HCT116 (cell line): ENCODE data around the gene FERD3L. TPM values are rescaled to one million over a fixed set of nuclear protein-coding genes. Genes with fewer than 3 reads are reported as not detected.

Source experiments
- ATAC-seq: fragments of 200-7000 bp; cut with Tn5 transposase; 2 replicates; pipeline ENCODE4 v1.9.1; 2020; ENCODE audit warnings: mild to moderate bottlenecking, moderate library complexity
- BruUV-seq: library from RNA; stranded (reverse); fragments of 400-500 nt; replicated peaks from 2 replicates; lab custom pipeline; 2021; lab: Mats Ljungman, UMichigan
- CTCF ChIA-PET: fragments of 300-600 bp; sonication (Branson Sonifier 250); formaldehyde crosslinking; loops from one replicate; lab custom pipeline; 2021; ENCODE audit warnings: antibody characterized with exemption; lab: Charles Lee
- POLR2A ChIA-PET: fragments of 300-600, 350-600 bp; sonication (Branson Sonifier 250); formaldehyde crosslinking; loops from one replicate; lab custom pipeline; 2021; ENCODE audit warnings: antibody characterized with exemption; lab: Charles Lee
- RAD21 ChIA-PET, 2 experiments: fragments of 300-600 bp; sonication (Branson Sonifier 250); formaldehyde crosslinking; loops; one replicate each; lab custom pipeline; 2023; ENCODE audit warnings: low total read pairs in 2 of 2; ENCODE audit not compliant: uncharacterized antibody in 2 of 2, unreplicated experiment in 2 of 2, low non-redundant PET in 1 of 2; lab: Charles Lee
- DNase-seq: peaks from one replicate; pipeline ENCODE4 v3.0.0-alpha.2; 2010; ENCODE audit warnings: low read depth, low spot score
- H2AFZ ChIP-seq: fragments of 200-600 bp; shearing (Covaris generic), sonication (generic); 2 replicates; pipeline ENCODE4 v1.6.1; 2017; ENCODE audit warnings: low read depth, mixed run types, mixed read lengths, antibody characterized with exemption, low read length; ENCODE audit not compliant: poor library complexity, severe bottlenecking
- H3K27ac ChIP-seq: 2 replicates; pipeline ENCODE4 v1.5.1; 2012; ENCODE audit warnings: low read depth, low read length
- H3K27me3 ChIP-seq: fragments of 200-600 bp; sonication (generic); 2 replicates; pipeline ENCODE4 v1.6.1; 2016; ENCODE audit warnings: mixed run types, low read length, mixed read lengths; ENCODE audit not compliant: insufficient read depth
- H3K36me3 ChIP-seq, 2 experiments: fragments of 200-500 bp in 1 of 2; fragments of 200-600 bp in 1 of 2; sonication (Bioruptor generic) in 1 of 2; sonication (generic) in 1 of 2; 2 replicates each; pipeline versions ENCODE4 v1.5.1 to v1.6.1; 2014 to 2016; ENCODE audit warnings: low read length in 2 of 2, inconsistent platforms in 1 of 2, mixed read lengths in 1 of 2, mixed run types in 1 of 2; ENCODE audit not compliant: insufficient read depth in 2 of 2, control insufficient read depth in 1 of 2
- H3K4me1 ChIP-seq, 2 experiments: fragments of 200-600 bp in 1 of 2; sonication (generic) in 1 of 2; 2 replicates each; pipeline versions ENCODE4 v1.5.1 to v1.6.1; 2012 to 2017; ENCODE audit warnings: low read length in 2 of 2, inconsistent platforms in 1 of 2, mild to moderate bottlenecking in 1 of 2, mixed read lengths in 1 of 2, mixed run types in 1 of 2, moderate library complexity in 1 of 2; ENCODE audit not compliant: insufficient read depth in 2 of 2, control insufficient read depth in 1 of 2
- H3K4me2 ChIP-seq: fragments of 200-600 bp; sonication (generic); 2 replicates; pipeline ENCODE4 v1.6.1; 2017; ENCODE audit warnings: mixed run types, low read length, mixed read lengths
- H3K4me3 ChIP-seq, 2 experiments: fragments of 200-600 bp in 1 of 2; sonication (generic) in 1 of 2; replicated peaks in 1 of 2; 2 replicates each; pipeline ENCODE4 v1.5.1; 2011 to 2016; ENCODE audit warnings: low read length in 2 of 2, control low read depth in 1 of 2, low read depth in 1 of 2, mild to moderate bottlenecking in 1 of 2, mixed read lengths in 1 of 2, mixed run types in 1 of 2
- H3K79me2 ChIP-seq: fragments of 200-600 bp; sonication (generic); 2 replicates; pipeline ENCODE4 v1.6.1; 2017; ENCODE audit warnings: mild to moderate bottlenecking, mixed run types, low read length, moderate library complexity, mixed read lengths; ENCODE audit not compliant: insufficient read depth
- H3K9ac ChIP-seq: fragments of 200-600 bp; sonication (generic); 2 replicates; pipeline ENCODE4 v1.6.1; 2016; ENCODE audit warnings: low read length, mixed read lengths
- H3K9me2 ChIP-seq: fragments of 200-600 bp; sonication (generic), shearing (Covaris generic); 2 replicates; pipeline ENCODE4 v1.6.1; 2017; ENCODE audit warnings: mixed run types, mild to moderate bottlenecking, moderate library complexity; ENCODE audit not compliant: insufficient read depth
- H3K9me3 ChIP-seq, 2 experiments: fragments of 200-500 bp in 1 of 2; fragments of 200-600 bp in 1 of 2; sonication (Bioruptor generic) in 1 of 2; sonication (generic) in 1 of 2; 2 replicates each; pipeline ENCODE4 v1.6.1; 2014 to 2017; ENCODE audit warnings: low read length in 2 of 2, mixed read lengths in 2 of 2, inconsistent platforms in 1 of 2, low read depth in 1 of 2, mild to moderate bottlenecking in 1 of 2, mixed run types in 1 of 2, moderate library complexity in 1 of 2; ENCODE audit not compliant: control insufficient read depth in 1 of 2, insufficient read depth in 1 of 2
- H4K20me1 ChIP-seq: fragments of 200-600 bp; sonication (generic), shearing (Covaris generic); 2 replicates; pipeline ENCODE4 v1.6.1; 2017; ENCODE audit warnings: mixed run types, mild to moderate bottlenecking, moderate library complexity; ENCODE audit not compliant: insufficient read depth
- ATF3 ChIP-seq: IDR thresholded peaks from 2 replicates; pipeline ENCODE4 v1.6.1; 2012
- CBX3 ChIP-seq: IDR thresholded peaks from 2 replicates; pipeline ENCODE4 v1.6.1; 2012; ENCODE audit warnings: low read depth
- CEBPB ChIP-seq: IDR thresholded peaks from 2 replicates; pipeline ENCODE4 v1.6.1; 2012; ENCODE audit warnings: low read depth
- CTCF ChIP-seq, 3 experiments: fragments of 200-600 bp in 1 of 3; sonication (generic) in 1 of 3; IDR thresholded peaks in 2 of 3; conservative IDR thresholded peaks in 1 of 3; 2 replicates each; pipeline ENCODE4 v1.5.1; 2012 to 2017; ENCODE audit warnings: low read depth in 2 of 3, low read length in 2 of 3, antibody characterized with exemption in 1 of 3, borderline replicate concordance in 1 of 3, control low read depth in 1 of 3, mild to moderate bottlenecking in 1 of 3, mixed read lengths in 1 of 3, mixed run types in 1 of 3, moderate library complexity in 1 of 3; ENCODE audit not compliant: insufficient read depth in 1 of 3
- ELF1 ChIP-seq: IDR thresholded peaks from 2 replicates; pipeline ENCODE4 v1.6.1; 2012; ENCODE audit warnings: low read depth, borderline replicate concordance
- EZH2 ChIP-seq: fragments of 200-600 bp; sonication (generic); IDR thresholded peaks from 2 replicates; pipeline ENCODE4 v1.6.1; 2017; ENCODE audit warnings: antibody characterized with exemption, mixed run types
- FOSL1 ChIP-seq: IDR thresholded peaks from 2 replicates; pipeline ENCODE4 v1.6.1; 2012; ENCODE audit warnings: low read depth
- JUND ChIP-seq: IDR thresholded peaks from 2 replicates; pipeline ENCODE4 v1.6.1; 2012
- MAX ChIP-seq: IDR thresholded peaks from 2 replicates; pipeline ENCODE4 v1.6.1; 2012
- POLR2A ChIP-seq: IDR thresholded peaks from 2 replicates; pipeline ENCODE4 v1.7.0; 2011; ENCODE audit warnings: borderline replicate concordance; ENCODE audit not compliant: insufficient read depth, insufficient read length; ENCODE audit errors: extremely low read depth
- RAD21 ChIP-seq: IDR thresholded peaks from 2 replicates; pipeline ENCODE4 v1.6.1; 2012; ENCODE audit warnings: low read depth, mild to moderate bottlenecking
- SIN3A ChIP-seq: IDR thresholded peaks from 2 replicates; pipeline ENCODE4 v1.6.1; 2012; ENCODE audit warnings: low read depth
- SP1 ChIP-seq: IDR thresholded peaks from 2 replicates; pipeline ENCODE4 v1.6.1; 2012; ENCODE audit warnings: low read depth
- TCF7L2 ChIP-seq: IDR thresholded peaks from 2 replicates; pipeline ENCODE4 v1.7.0; 2011; ENCODE audit warnings: borderline replicate concordance, inconsistent platforms; ENCODE audit not compliant: insufficient read depth, insufficient read length; ENCODE audit errors: extremely low read depth
- YY1 ChIP-seq: IDR thresholded peaks from 2 replicates; pipeline ENCODE4 v1.6.1; 2011; ENCODE audit warnings: low read length, low read depth, moderate library complexity, mild to moderate bottlenecking; ENCODE audit not compliant: insufficient replicate concordance; ENCODE audit errors: extremely low read depth
- ZBTB33 ChIP-seq: IDR thresholded peaks from 2 replicates; pipeline ENCODE4 v1.6.1; 2011; ENCODE audit warnings: mild to moderate bottlenecking, low read length, moderate library complexity; ENCODE audit not compliant: insufficient replicate concordance; ENCODE audit errors: extremely low read depth
- ZFX ChIP-seq: fragments of 450-650 bp; IDR thresholded peaks from 2 replicates; pipeline ENCODE4 v1.6.1; 2017
- ZNF274 ChIP-seq: fragments of 200-500 bp; sonication (Bioruptor generic); IDR thresholded peaks from 2 replicates; pipeline ENCODE4 v1.6.1; 2014; ENCODE audit warnings: mild to moderate bottlenecking, low read depth, low read length, inconsistent platforms
- intact Hi-C: fragments of 100-400 bp; cut with micrococcal nuclease; formaldehyde crosslinking; loops from 2 replicates; pipeline ENCODE4 v1.10.0; 2022
- total RNA-seq: library from RNA; stranded (reverse); gene quantifications from one replicate; pipeline ENCODE4 v1.2.1, GENCODE V29; 2021; ENCODE audit not compliant: unreplicated experiment

FERD3L gene
- total RNA-seq, 1 experiment from 2014 or later = not detected

- H3K4me2 ChIP-seq = no peak overlapping the region
- H3K27ac ChIP-seq = no peak overlapping the region
- H2AFZ ChIP-seq = peak overlapping the region; percentile 42
- POLR2A ChIA-PET = no interaction called here
- intact Hi-C loops = no loop called here
- H3K4me3 ChIP-seq = no peak overlapping the region
- RAD21 ChIA-PET = no interaction called here
- no peak for DNase-seq
- H3K79me2 ChIP-seq = no peaks in the 10 kb centered on the region
- H3K9ac ChIP-seq = no peak overlapping the region
- BruUV-seq = no TSS peak
- no peak for ATAC-seq
- H3K27me3 ChIP-seq = no peaks in the 10 kb centered on the region
- no peaks in the 10 kb centered on the region for H3K36me3 ChIP-seq
- H3K9me3 ChIP-seq = no peaks in the 10 kb centered on the region
- no peak for TF ChIP-seq POLR2A
- TF ChIP-seq ZBTB33 = no peak
- TF ChIP-seq FOSL1 = no peak
- TF ChIP-seq CBX3 = no peak
- TF ChIP-seq SIN3A = no peak
- no peak for TF ChIP-seq TCF7L2
- no peak for TF ChIP-seq EZH2
- no peak for TF ChIP-seq CTCF (IDR thresholded peaks at IDR 0.05 in 2 of 3, conservative IDR thresholded peaks at IDR 0.05 in 1 of 3; ENCODE audit: borderline replicate concordance in 1 of 3, insufficient read depth in 1 of 3, low read depth in 2 of 3, low read length in 2 of 3)
- TF ChIP-seq SP1 = no peak
- no peak for TF ChIP-seq ATF3
- no peak for TF ChIP-seq MAX
- no peak for TF ChIP-seq JUND
- TF ChIP-seq ZNF274 = no peak
- no peak for TF ChIP-seq ZFX
- TF ChIP-seq ELF1 = no peak
- no peak for TF ChIP-seq YY1
- TF ChIP-seq CEBPB = no peak
- no peak for TF ChIP-seq RAD21
- TF ChIP-seq, all 23 proteins: peak for 0
- Histone ChIP-seq H3K4me1 (peaks cover 6 to 21% of the 10 kb centered on the region in 2 experiments; a peak in 3 of 4 replicates), H3K9me2 (no peaks in the 10 kb centered on the region), H4K20me1 (no peaks in the 10 kb centered on the region)
- CTCF ChIA-PET = no interaction called here
These were observed 46.7 kb downstream of the FERD3L start for GRCh38 chr7:19098510-19098909.
